Keratinocyte (primary cell): ENCODE results near the gene DNAH3.
"Not testable (repeated sequence)": the region's sequence is repeated elsewhere in the genome, so short reads cannot be mapped to it uniquely, and the experiment has no call there.

Experiments used
- EZH2 ChIP-seq: IDR thresholded peaks from one replicate; pipeline ENCODE4 v1.6.1; 2012; ENCODE audit warnings: inconsistent platforms, mild to moderate bottlenecking, low read length, moderate library complexity
- TF ChIP-seq, protein P1 (sequence below), 3 experiments: IDR thresholded peaks in 1 of 3; conservative IDR thresholded peaks in 1 of 3; optimal IDR thresholded peaks in 1 of 3; 2 replicates in 2 of 3; 3 replicates in 1 of 3; pipeline versions ENCODE3 to v1.5.1; 2011; ENCODE audit warnings: low read length in 3 of 3, mild to moderate bottlenecking in 3 of 3, moderate library complexity in 2 of 3, control low read depth in 1 of 3, inconsistent platforms in 1 of 3; ENCODE audit not compliant: insufficient read depth in 2 of 3; ENCODE audit errors: extremely low read depth in 1 of 3

DNA sequence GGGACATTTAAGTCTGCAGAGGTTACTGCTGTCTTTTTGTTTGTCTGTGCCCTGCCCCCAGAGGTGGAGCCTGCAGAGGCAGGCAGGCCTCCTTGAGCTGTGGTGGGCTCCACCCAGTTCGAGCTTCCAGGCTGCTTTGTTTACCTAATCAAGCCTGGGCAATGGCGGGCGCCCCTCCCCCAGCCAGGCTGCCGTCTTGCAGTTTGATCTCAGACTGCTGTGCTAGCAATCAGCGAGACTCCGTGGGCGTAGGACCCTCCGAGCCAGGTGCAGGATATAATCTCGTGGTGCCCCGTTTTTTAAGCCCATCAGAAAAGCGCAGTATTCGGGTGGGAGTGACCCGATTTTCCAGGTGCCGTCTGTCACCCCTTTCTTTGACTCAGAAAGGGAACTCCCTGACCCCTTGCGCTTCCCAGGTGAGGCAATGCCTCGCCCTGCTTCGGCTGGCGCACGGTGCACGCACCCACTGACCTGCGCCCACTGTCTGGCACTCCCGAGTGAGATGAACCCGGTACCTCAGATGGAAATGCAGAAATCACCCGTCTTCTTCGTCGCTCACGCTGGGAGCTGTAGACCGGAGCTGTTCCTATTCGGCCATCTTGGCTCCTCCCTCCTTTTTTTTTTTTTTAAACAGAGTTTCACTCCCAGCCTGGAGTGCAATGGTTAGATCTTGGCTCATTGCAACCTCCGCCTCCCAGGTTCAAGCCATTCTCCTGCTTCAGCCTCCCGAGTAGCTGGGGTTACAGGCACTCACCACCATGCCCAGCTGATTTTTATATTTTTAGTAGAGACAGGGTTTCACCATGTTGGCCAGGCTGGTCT lies 102.3 kb downstream of the DNAH3 start:
- TF ChIP-seq, protein P1, sequence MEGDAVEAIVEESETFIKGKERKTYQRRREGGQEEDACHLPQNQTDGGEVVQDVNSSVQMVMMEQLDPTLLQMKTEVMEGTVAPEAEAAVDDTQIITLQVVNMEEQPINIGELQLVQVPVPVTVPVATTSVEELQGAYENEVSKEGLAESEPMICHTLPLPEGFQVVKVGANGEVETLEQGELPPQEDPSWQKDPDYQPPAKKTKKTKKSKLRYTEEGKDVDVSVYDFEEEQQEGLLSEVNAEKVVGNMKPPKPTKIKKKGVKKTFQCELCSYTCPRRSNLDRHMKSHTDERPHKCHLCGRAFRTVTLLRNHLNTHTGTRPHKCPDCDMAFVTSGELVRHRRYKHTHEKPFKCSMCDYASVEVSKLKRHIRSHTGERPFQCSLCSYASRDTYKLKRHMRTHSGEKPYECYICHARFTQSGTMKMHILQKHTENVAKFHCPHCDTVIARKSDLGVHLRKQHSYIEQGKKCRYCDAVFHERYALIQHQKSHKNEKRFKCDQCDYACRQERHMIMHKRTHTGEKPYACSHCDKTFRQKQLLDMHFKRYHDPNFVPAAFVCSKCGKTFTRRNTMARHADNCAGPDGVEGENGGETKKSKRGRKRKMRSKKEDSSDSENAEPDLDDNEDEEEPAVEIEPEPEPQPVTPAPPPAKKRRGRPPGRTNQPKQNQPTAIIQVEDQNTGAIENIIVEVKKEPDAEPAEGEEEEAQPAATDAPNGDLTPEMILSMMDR (optimal IDR thresholded peaks at IDR 0.05 in 1 of 3, IDR thresholded peaks at IDR 0.05 in 1 of 3, conservative IDR thresholded peaks at IDR 0.05 in 1 of 3; ENCODE audit: extremely low read depth in 1 of 3, insufficient read depth in 2 of 3, low read length in 3 of 3): not testable (repeated sequence)
- not testable (repeated sequence) for TF ChIP-seq EZH2
